HepG2 (cell line): ENCODE results near the gene LRP1B. TPM values are rescaled to one million over a fixed set of nuclear protein-coding genes. Genes with fewer than 3 reads are reported as not detected.
A peak's percentile ranks its signal among the peaks of the same experiment; 100 is the strongest.

Experiments used
- ATAC-seq: fragments of 200-7000 bp; cut with Tn5 transposase; 3 replicates; pipeline ENCODE4 v1.9.1; 2020; ENCODE audit warnings: mild to moderate bottlenecking, moderate library complexity
- BruUV-seq: library from RNA; stranded (reverse); fragments of 400-500 nt; replicated peaks from 2 replicates; lab custom pipeline; 2021; lab: Mats Ljungman, UMichigan
- CTCF ChIA-PET: fragments of 300-600 bp; formaldehyde crosslinking; extraction: SDS; loops from one replicate; lab custom pipeline; 2021; ENCODE audit warnings: low total read pairs, inconsistent platforms, low intra/inter-chr PET ratio; lab: Yijun Ruan, JAX
- POLR2A ChIA-PET: fragments of 350-600 bp; sonication (Branson Sonifier 250); formaldehyde crosslinking; loops from one replicate; lab custom pipeline; 2020; ENCODE audit warnings: antibody characterized with exemption, inconsistent platforms; lab: Yijun Ruan, JAX
- DNase-seq: peaks from one replicate; pipeline ENCODE4 v3.0.0-alpha.2; 2015; ENCODE audit warnings: low spot score
- FAIRE-seq: peaks from 3 replicates; lab custom pipeline; 2011; peaks lifted over from hg19 to GRCh38; lab: Jason Lieb, UNC
- H2AFZ ChIP-seq: one replicate; pipeline ENCODE4 v1.6.1; 2011; ENCODE audit warnings: low read length, inconsistent platforms
- H3K27ac ChIP-seq: fragments of 300-600 bp; 3 replicates; pipeline ENCODE4 v1.8.0; 2011; ENCODE audit warnings: mixed run types, mild to moderate bottlenecking, mixed read lengths, low read length, inconsistent platforms; ENCODE audit not compliant: insufficient read depth; ENCODE audit errors: extremely low read length
- H3K27me3 ChIP-seq, 2 experiments: fragments of 200-600 bp in 1 of 2; 2 replicates in 1 of 2; 3 replicates in 1 of 2; pipeline versions ENCODE4 v1.6.0 to v1.8.0; 2011; ENCODE audit warnings: low read length in 2 of 2, mild to moderate bottlenecking in 2 of 2, moderate library complexity in 2 of 2, inconsistent platforms in 1 of 2; ENCODE audit not compliant: insufficient read depth in 2 of 2, control insufficient read depth in 1 of 2
- H3K36me3 ChIP-seq, 2 experiments: fragments of 200-600 bp in 1 of 2; replicated peaks in 1 of 2; 2 replicates in 1 of 2; 3 replicates in 1 of 2; pipeline versions ENCODE4 v1.5.1 to v1.8.0; 2011; ENCODE audit warnings: low read length in 2 of 2, inconsistent platforms in 1 of 2; ENCODE audit not compliant: insufficient read depth in 2 of 2, control insufficient read depth in 1 of 2
- H3K4me1 ChIP-seq: 2 replicates; pipeline ENCODE4 v1.5.1; 2012; ENCODE audit warnings: low read length, inconsistent platforms; ENCODE audit not compliant: insufficient read depth
- H3K4me2 ChIP-seq: 2 replicates; pipeline ENCODE4 v1.6.0; 2011; ENCODE audit warnings: low read depth, low read length, inconsistent platforms
- H3K4me3 ChIP-seq, 3 experiments: fragments of 200-600 bp in 1 of 3; sonication (generic), shearing (Covaris generic) in 1 of 3; replicated peaks in 1 of 3; 2 replicates each; pipeline ENCODE4 v1.5.1; 2011 to 2016; ENCODE audit warnings: low read length in 3 of 3, inconsistent platforms in 2 of 3, low read depth in 2 of 3, mild to moderate bottlenecking in 2 of 3, control low read depth in 1 of 3, mixed read lengths in 1 of 3; ENCODE audit not compliant: insufficient read depth in 1 of 3
- H3K79me2 ChIP-seq: one replicate; pipeline ENCODE4 v1.6.1; 2011; ENCODE audit warnings: low read length, inconsistent platforms; ENCODE audit not compliant: insufficient read depth
- H3K9ac ChIP-seq: 2 replicates; pipeline ENCODE4 v1.6.0; 2011; ENCODE audit warnings: mild to moderate bottlenecking, low read depth, low read length, inconsistent platforms; ENCODE audit not compliant: insufficient read depth
- H3K9me3 ChIP-seq: 2 replicates; pipeline ENCODE4 v1.5.1; 2012; ENCODE audit warnings: mild to moderate bottlenecking, low read length
- H4K20me1 ChIP-seq: 2 replicates; pipeline ENCODE4 v1.6.0; 2011; ENCODE audit warnings: inconsistent platforms, mild to moderate bottlenecking, low read length, moderate library complexity; ENCODE audit not compliant: insufficient read depth
- HNF4G ChIP-seq, 2 experiments: sonication (generic) in 1 of 2; formaldehyde crosslinking in 1 of 2; IDR thresholded peaks; 2 replicates each; pipeline versions ENCODE4 v1.4.0 to v1.6.1; 2011 to 2020; ENCODE audit warnings: borderline replicate concordance in 2 of 2, low read depth in 2 of 2, mild to moderate bottlenecking in 2 of 2, low read length in 1 of 2, missing genetic modification reagents in 1 of 2, moderate library complexity in 1 of 2
- JDP2 ChIP-seq: sonication (generic); formaldehyde crosslinking; IDR thresholded peaks from 2 replicates; pipeline ENCODE4 v1.8.1; 2022; ENCODE audit warnings: missing genetic modification reagents, borderline replicate concordance
- WGBS: methylation state at CpG from one replicate; pipeline ENCODE4 v1.1.6; 2017; ENCODE audit warnings: low lambda C conversion rate; 5-methylcytosine and 5-hydroxymethylcytosine counted together
- in situ Hi-C: cut with HindIII; loops from 2 replicates; pipeline ENCODE4 v1.10.0; 2017; ENCODE audit warnings: low pct_unique_long_range_greater_than_20kb; ENCODE audit not compliant: extremely low pct_ligation_motif_present
- intact Hi-C: fragments of 100-400 bp; cut with micrococcal nuclease; formaldehyde crosslinking; loops from one replicate; pipeline ENCODE4 v1.10.0; 2022; ENCODE audit not compliant: unreplicated experiment
- polyA plus RNA-seq, 8 experiments: library from polyadenylated mRNA; depleted of rRNA in 3 of 8; stranded (reverse) in 7 of 8; unstranded in 1 of 8; fragments of >200 nt; fragmentation: Illumina TruSeq in 4 of 8; extraction: Trizol in 4 of 8; gene quantifications; 2 replicates each; pipeline versions ENCODE4 v1.2.1 to v1.2.3, GENCODE V29; 2011 to 2016; ENCODE audit warnings: low read depth in 4 of 8, missing spikeins in 1 of 8, mixed read lengths in 1 of 8; ENCODE audit not compliant: insufficient read depth in 1 of 8
- total RNA-seq, 5 experiments: library from RNA; depleted of rRNA; stranded (reverse); fragments of >200 nt; fragmentation: Illumina TruSeq; extraction: Trizol; gene quantifications; 2 replicates each; pipeline ENCODE4 v1.2.3, GENCODE V29; 2016; ENCODE audit warnings: low read depth in 1 of 5
- TF ChIP-seq, protein P1 (sequence below): fragments of 450-650 bp; IDR thresholded peaks from 2 replicates; pipeline ENCODE4 v1.6.1; 2016
- TF ChIP-seq, protein P2 (sequence below): sonication (generic); formaldehyde crosslinking; IDR thresholded peaks from 2 replicates; pipeline ENCODE4 v1.4.0; 2020; ENCODE audit warnings: missing genetic modification reagents

LRP1B gene
- total and polyA plus RNA-seq, 2 of the 13 experiments (the other 11 are each of a cell fraction or from before 2014, with no cell fraction given) = 0.04 TPM; not detected in 1

DNA sequence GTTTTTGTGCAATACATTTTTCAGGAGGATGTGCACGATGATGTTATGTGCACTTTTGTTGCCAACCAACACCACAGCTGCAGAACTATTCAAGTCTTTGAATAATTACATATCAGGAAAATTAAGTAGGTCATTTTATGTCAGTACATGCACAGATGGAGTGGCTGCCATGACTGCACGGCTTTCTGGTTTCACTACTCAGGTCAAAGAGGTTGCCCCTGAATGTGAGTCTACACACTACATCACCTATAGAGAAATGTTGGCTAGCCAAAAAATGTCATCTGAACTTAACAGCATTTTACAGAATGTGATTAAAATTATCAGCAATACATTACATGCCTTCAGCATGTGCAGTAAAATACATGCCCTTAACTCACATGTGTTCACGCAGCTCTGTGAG lies 1713.3 kb downstream of the LRP1B start:
- Histone ChIP-seq H3K27me3 (no peaks in the 10 kb centered on the region), H3K79me2 (no peaks in the 10 kb centered on the region), H3K36me3 (no peaks in the 10 kb centered on the region), H3K9ac (no peak overlapping the region), H3K4me1 (no peaks in the 10 kb centered on the region), H3K4me3 (no peak overlapping the region), H3K27ac (no peak overlapping the region), H3K4me2 (no peak overlapping the region), H3K9me3 (peaks cover 12% of the 10 kb centered on the region; the same call in 1 of the 2 replicates), H4K20me1 (no peaks in the 10 kb centered on the region), H2AFZ (no peak overlapping the region)
- CTCF ChIA-PET = no interaction called here
- DNase-seq = no peak
- in situ Hi-C loops (no loop called here), intact Hi-C loops (no loop called here)
- WGBS = 57% methylated on average over 3 of the region's 3 CpGs
- POLR2A ChIA-PET = no interaction called here
- no peak for ATAC-seq
- FAIRE-seq = no peak
- no TSS peak for BruUV-seq
- TF ChIP-seq, protein P1, sequence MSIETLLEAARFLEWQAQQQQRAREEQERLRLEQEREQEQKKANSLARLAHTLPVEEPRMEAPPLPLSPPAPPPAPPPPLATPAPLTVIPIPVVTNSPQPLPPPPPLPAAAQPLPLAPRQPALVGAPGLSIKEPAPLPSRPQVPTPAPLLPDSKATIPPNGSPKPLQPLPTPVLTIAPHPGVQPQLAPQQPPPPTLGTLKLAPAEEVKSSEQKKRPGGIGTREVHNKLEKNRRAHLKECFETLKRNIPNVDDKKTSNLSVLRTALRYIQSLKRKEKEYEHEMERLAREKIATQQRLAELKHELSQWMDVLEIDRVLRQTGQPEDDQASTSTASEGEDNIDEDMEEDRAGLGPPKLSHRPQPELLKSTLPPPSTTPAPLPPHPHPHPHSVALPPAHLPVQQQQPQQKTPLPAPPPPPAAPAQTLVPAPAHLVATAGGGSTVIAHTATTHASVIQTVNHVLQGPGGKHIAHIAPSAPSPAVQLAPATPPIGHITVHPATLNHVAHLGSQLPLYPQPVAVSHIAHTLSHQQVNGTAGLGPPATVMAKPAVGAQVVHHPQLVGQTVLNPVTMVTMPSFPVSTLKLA = peak; percentile 70
- TF ChIP-seq, protein P2, sequence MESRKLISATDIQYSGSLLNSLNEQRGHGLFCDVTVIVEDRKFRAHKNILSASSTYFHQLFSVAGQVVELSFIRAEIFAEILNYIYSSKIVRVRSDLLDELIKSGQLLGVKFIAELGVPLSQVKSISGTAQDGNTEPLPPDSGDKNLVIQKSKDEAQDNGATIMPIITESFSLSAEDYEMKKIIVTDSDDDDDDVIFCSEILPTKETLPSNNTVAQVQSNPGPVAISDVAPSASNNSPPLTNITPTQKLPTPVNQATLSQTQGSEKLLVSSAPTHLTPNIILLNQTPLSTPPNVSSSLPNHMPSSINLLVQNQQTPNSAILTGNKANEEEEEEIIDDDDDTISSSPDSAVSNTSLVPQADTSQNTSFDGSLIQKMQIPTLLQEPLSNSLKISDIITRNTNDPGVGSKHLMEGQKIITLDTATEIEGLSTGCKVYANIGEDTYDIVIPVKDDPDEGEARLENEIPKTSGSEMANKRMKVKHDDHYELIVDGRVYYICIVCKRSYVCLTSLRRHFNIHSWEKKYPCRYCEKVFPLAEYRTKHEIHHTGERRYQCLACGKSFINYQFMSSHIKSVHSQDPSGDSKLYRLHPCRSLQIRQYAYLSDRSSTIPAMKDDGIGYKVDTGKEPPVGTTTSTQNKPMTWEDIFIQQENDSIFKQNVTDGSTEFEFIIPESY (CRISPR knock-in tag) = no peak
- TF ChIP-seq HNF4G (IDR thresholded peaks at IDR 0.05; ENCODE audit: borderline replicate concordance, low read depth, low read length) (no peak), HNF4G (CRISPR knock-in tag; IDR thresholded peaks at IDR 0.05; ENCODE audit: borderline replicate concordance, low read depth) (no peak), JDP2 (CRISPR knock-in tag) (no peak)
